ENCODE data around the gene MAPRE3.

DNA sequence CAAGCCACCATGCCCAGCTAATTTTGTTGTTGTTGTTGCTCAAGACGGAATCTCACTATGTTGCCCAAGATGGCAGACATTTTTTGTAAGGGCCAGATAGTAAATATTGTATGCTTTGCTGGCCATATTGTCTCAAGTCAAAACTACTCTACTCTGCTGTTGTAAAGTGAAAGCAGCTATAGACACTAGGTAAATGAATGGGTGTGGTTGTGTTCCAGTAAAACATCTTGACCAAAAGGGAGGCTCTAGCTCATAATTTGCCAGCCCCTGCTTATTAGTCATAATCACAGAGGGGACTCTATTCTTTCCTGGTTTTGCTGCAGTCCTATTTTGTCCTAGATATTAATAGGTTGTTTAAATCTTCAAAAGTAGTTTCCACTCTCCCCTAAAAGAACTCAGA lies 24.5 kb downstream of the MAPRE3 start:
- no peak for TF ChIP-seq CTCF (IDR thresholded peaks at IDR 0.05 in 4 of 5, conservative IDR thresholded peaks at IDR 0.05 in 1 of 5)
- TF ChIP-seq POLR2A (IDR thresholded peaks at IDR 0.05), result no peak
